ENCODE results near the gene PLPP1.

PLPP1 gene

DNA sequence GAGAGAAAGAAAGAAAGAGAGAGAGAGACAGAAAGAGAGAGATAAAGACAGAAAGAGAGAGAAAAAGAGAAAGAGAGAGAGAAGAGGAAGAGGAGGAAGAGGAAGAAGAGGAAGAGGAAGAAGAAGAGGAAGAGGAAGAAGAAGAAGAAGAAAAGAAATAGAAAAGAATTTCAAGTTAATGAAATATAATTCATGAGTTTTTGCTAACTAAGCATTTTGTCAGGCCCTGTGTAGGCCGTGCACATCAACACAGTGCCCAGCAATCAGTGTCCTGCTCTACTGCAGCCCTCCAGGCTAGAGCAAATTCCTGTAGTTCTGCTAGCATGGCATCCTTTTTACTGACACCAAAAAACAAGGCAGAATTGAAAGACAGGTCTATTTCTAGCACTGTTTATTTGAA lies 62.1 kb downstream of the PLPP1 start:
- DNase-seq (ENCODE audit: low read depth) = no peak
- no peak overlapping the region for H3K4me3 ChIP-seq (ENCODE audit: low read depth, low read length)
- no peak for TF ChIP-seq CTCF (IDR thresholded peaks at IDR 0.05; ENCODE audit: insufficient read depth, low read depth, low read length, missing control alignments)

DNA sequence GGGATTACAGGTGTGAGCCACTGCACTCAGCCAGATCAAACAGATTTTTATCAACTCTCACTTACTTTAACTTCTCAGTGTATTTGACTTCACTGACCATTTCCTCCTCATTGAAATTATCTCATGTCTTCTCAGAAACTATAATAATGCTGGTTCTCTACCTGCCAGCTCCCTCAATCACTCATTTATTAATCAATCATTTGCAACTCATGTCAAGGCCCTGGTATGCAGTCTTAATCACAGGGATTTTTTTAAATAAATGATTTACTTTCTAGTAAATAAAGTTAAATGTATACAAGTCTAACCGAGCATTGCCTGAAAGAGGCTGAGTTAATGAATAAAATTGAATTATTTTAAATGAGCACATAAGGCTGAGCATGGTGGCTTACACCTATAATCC lies 63.3 kb downstream of the PLPP1 start:
- no peak for DNase-seq (ENCODE audit: low read depth)
- TF ChIP-seq CTCF (IDR thresholded peaks at IDR 0.05; ENCODE audit: insufficient read depth, low read depth, low read length, missing control alignments) = no peak
- H3K4me3 ChIP-seq (ENCODE audit: low read depth, low read length) = no peak overlapping the region

DNA sequence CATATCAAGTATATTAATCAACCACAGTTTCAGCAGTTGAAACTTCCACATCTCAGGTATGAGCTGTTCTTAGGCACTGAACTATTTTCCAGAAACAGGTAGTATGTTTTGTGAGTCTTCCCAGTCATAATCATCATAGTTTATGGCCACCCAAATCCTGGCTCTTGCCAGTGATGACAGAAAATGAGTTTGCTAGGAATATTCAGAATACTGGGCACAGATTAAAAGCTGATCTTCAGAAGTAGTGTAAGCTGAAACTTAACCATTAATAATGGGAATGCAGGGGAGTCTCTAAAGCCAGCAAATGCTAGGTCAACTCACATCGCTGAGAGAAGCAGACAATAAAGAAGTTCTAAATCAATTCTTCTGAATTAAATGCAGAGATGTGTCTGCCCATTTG lies 64.5 kb downstream of the PLPP1 start:
- no peak overlapping the region for H3K4me3 ChIP-seq (ENCODE audit: low read depth, low read length)
- no peak for DNase-seq (ENCODE audit: low read depth)
- TF ChIP-seq CTCF (IDR thresholded peaks at IDR 0.05; ENCODE audit: insufficient read depth, low read depth, low read length, missing control alignments) = no peak

GRCh38 chr5:55469839-55470238 lies 64.9 kb downstream of the PLPP1 start:
- no peak for TF ChIP-seq CTCF (IDR thresholded peaks at IDR 0.05; ENCODE audit: insufficient read depth, low read depth, low read length, missing control alignments)
- DNase-seq (ENCODE audit: low read depth) = no peak
- no peak overlapping the region for H3K4me3 ChIP-seq (ENCODE audit: low read depth, low read length)

GRCh38 chr5:55467862-55468551 lies 66.8 kb downstream of the PLPP1 start:
- H3K4me3 ChIP-seq (ENCODE audit: low read depth, low read length) = no peak overlapping the region
- TF ChIP-seq CTCF (IDR thresholded peaks at IDR 0.05; ENCODE audit: insufficient read depth, low read depth, low read length, missing control alignments) = no peak
- DNase-seq (ENCODE audit: low read depth) = no peak

- TF ChIP-seq CTCF (IDR thresholded peaks at IDR 0.05; ENCODE audit: insufficient read depth, low read depth, low read length, missing control alignments) = no peak
- H3K4me3 ChIP-seq (ENCODE audit: low read depth, low read length) = no peak overlapping the region
- no peak for DNase-seq (ENCODE audit: low read depth)
Observed at GRCh38 chr5:55463613-55464012, 71.2 kb downstream of the PLPP1 start.

DNA sequence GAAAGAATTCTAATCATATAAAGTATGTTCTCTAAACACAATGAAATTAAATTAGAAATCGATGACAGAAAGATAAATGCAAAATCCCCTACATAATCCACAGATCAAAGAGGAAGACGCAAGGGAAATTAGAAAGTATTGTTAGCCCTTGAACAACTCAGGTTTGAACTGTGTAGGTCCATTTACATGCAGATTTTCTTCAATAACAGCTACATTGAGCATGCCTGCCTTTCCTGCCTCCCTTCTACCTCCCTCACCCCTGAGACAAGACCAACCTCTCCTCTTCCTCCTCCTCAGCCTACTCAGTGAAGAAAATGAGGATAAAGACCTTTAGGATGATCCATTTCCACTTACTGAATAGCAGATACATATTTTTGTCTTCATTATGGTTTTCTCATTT lies 75.2 kb downstream of the PLPP1 start:
- no peak for TF ChIP-seq CTCF (IDR thresholded peaks at IDR 0.05; ENCODE audit: insufficient read depth, low read depth, low read length, missing control alignments)
- DNase-seq (ENCODE audit: low read depth) = no peak
- H3K4me3 ChIP-seq (ENCODE audit: low read depth, low read length) = no peak overlapping the region
